H7 (cell line): ENCODE data around the gene GBP4. TPM values are rescaled to one million over a fixed set of nuclear protein-coding genes. Genes with fewer than 3 reads are reported as not detected.

Experiments used
- DNase-seq: peaks from one replicate; pipeline ENCODE4 v3.0.0; 2012
- H3K27me3 ChIP-seq: 2 replicates; pipeline ENCODE4 v1.6.0; 2011; ENCODE audit warnings: mild to moderate bottlenecking, low read length; ENCODE audit not compliant: control insufficient read depth, insufficient read depth
- H3K36me3 ChIP-seq: replicated peaks from 2 replicates; pipeline ENCODE4 v1.5.1; 2011; ENCODE audit warnings: low read length; ENCODE audit not compliant: control insufficient read depth, insufficient read depth
- H3K4me3 ChIP-seq: 2 replicates; pipeline ENCODE4 v1.5.1; 2011; ENCODE audit warnings: low read depth, mild to moderate bottlenecking, control low read depth, low read length, moderate library complexity; ENCODE audit not compliant: insufficient read depth
- total RNA-seq: library from RNA; depleted of rRNA; stranded (reverse); fragments of >200 nt; shearing (Covaris generic); gene quantifications from 2 replicates; pipeline ENCODE4 v1.2.3, GENCODE V29; 2014; rRNA removed

Gene GBP4
- total RNA-seq, 1 experiment from 2014 or later = 0.07 TPM

GRCh38 chr1:89149976-89150375, 48.8 kb downstream of the GBP4 start:
- DNase-seq = no peak
- Histone ChIP-seq H3K27me3 (no peaks in the 10 kb centered on the region), H3K4me3 (no peak overlapping the region), H3K36me3 (no peaks in the 10 kb centered on the region)

GRCh38 chr1:89149229-89149628, 49.5 kb downstream of the GBP4 start:
- peak; percentile 6 for DNase-seq
- no peak overlapping the region for H3K4me3 ChIP-seq
- H3K36me3 ChIP-seq = no peaks in the 10 kb centered on the region
- H3K27me3 ChIP-seq = no peaks in the 10 kb centered on the region

- DNase-seq = no peak
- Histone ChIP-seq H3K4me3 (no peak overlapping the region), H3K27me3 (no peaks in the 10 kb centered on the region), H3K36me3 (no peaks in the 10 kb centered on the region)
Observed at GRCh38 chr1:89147678-89148658, 50.8 kb downstream of the GBP4 start.

GRCh38 chr1:89146721-89147120, 52.0 kb downstream of the GBP4 start:
- no peak for DNase-seq
- Histone ChIP-seq H3K36me3 (no peaks in the 10 kb centered on the region), H3K4me3 (no peak overlapping the region), H3K27me3 (no peaks in the 10 kb centered on the region)

- Histone ChIP-seq H3K4me3 (no peak overlapping the region), H3K36me3 (no peaks in the 10 kb centered on the region), H3K27me3 (no peaks in the 10 kb centered on the region)
- DNase-seq = no peak
Observed at GRCh38 chr1:89143484-89143883, 55.3 kb downstream of the GBP4 start.

DNA sequence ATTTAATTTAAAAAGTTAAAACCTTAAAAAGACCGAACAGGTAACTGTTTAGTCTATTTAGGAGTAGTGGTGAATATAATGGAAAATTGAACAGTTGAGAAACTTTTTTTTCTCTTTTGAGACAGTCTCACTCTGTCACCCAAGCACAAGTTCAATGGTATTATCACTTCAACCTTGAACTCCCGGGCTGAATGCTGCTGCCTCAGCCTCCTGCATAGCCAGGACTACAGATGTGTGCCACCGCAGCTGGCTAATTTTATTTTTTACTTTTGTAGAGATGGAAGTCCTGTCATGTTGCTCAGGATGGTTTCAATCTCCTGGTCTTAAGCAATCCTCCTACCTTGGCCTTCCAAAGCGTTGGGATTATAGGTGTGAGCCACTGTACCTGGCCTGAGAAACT, 56.6 kb downstream of the GBP4 start:
- Histone ChIP-seq H3K36me3 (no peaks in the 10 kb centered on the region), H3K4me3 (no peak overlapping the region), H3K27me3 (no peaks in the 10 kb centered on the region)
- DNase-seq = no peak

- DNase-seq = no peak
- no peaks in the 10 kb centered on the region for H3K36me3 ChIP-seq
- no peaks in the 10 kb centered on the region for H3K27me3 ChIP-seq
- H3K4me3 ChIP-seq = no peak overlapping the region
Observed at GRCh38 chr1:89133747-89134146, 65.0 kb downstream of the GBP4 start.

Other genes starting within 250 kb of the GBP4 start
- 33.7 and 45.9 TPM in 2 replicates for gene KYAT3, start 206.3 kb downstream of the GBP4 start, total RNA-seq
- 10.7 and 12.2 TPM in 2 replicates for gene RBMXL1, start 206.3 kb downstream of the GBP4 start, total RNA-seq
- gene GBP3, start 176.1 kb downstream of the GBP4 start, total RNA-seq = not detected in 2 replicates
- gene GBP1, start 133.7 kb downstream of the GBP4 start, total RNA-seq = not detected in 2 replicates
- gene GBP2, start 72.8 kb downstream of the GBP4 start, total RNA-seq = 0.04 and 0.07 TPM in 2 replicates
- gene GBP7, start 22.9 kb downstream of the GBP4 start, total RNA-seq = not detected in 2 replicates
- gene GBP5, start 73.9 kb upstream of the GBP4 start, total RNA-seq = not detected in 2 replicates
- not detected in 2 replicates for gene GBP6, start 165.1 kb upstream of the GBP4 start, total RNA-seq